HEK293 (cell line): ENCODE measurements around the gene CLCNKB.

Source experiments
- CTCF ChIA-PET: fragments of 350-600 bp; formaldehyde crosslinking; extraction: SDS; loops from one replicate; lab custom pipeline; 2021; ENCODE audit warnings: antibody characterized with exemption; lab: Yijun Ruan, JAX
- POLR2A ChIA-PET: fragments of 300-600 bp; formaldehyde crosslinking; extraction: SDS; loops from one replicate; lab custom pipeline; 2020; ENCODE audit warnings: antibody characterized with exemption, inconsistent platforms; lab: Yijun Ruan, JAX
- H3K27ac ChIP-seq: fragments of 200-500 bp; sonication (Bioruptor generic); 2 replicates; pipeline ENCODE4 v1.5.1; 2014; ENCODE audit warnings: low read depth, low read length, control low read depth, inconsistent platforms; ENCODE audit errors: extremely low read depth
- H3K36me3 ChIP-seq, 2 experiments: fragments of 200-500 bp in 1 of 2; sonication (Bioruptor generic) in 1 of 2; 1 replicate in 1 of 2; 2 replicates in 1 of 2; pipeline ENCODE4 v1.5.1; 2014 to 2017; ENCODE audit warnings: inconsistent platforms in 2 of 2, low read length in 2 of 2; ENCODE audit not compliant: control insufficient read depth in 2 of 2, insufficient read depth in 1 of 2
- H3K4me1 ChIP-seq: fragments of 200-500 bp; sonication (Bioruptor generic); 2 replicates; pipeline ENCODE4 v1.5.1; 2014; ENCODE audit warnings: mild to moderate bottlenecking, low read length, inconsistent platforms; ENCODE audit not compliant: control insufficient read depth, insufficient read depth
- H3K4me3 ChIP-seq: 2 replicates; pipeline ENCODE4 v1.5.1; 2011; ENCODE audit warnings: low read depth, mild to moderate bottlenecking, control low read depth, low read length, moderate library complexity
- H3K9me3 ChIP-seq: fragments of 200-500 bp; sonication (Bioruptor generic); 2 replicates; pipeline ENCODE4 v1.5.1; 2014; ENCODE audit warnings: low read depth, low read length, inconsistent platforms; ENCODE audit not compliant: control insufficient read depth, insufficient read depth
- GLIS2 ChIP-seq: fragments of 450-650 bp; formaldehyde crosslinking; IDR thresholded peaks from 2 replicates; pipeline ENCODE4 v1.5.1; 2016; ENCODE audit warnings: missing biosample characterization, missing genetic modification characterization
- KLF1 ChIP-seq: fragments of 450-650 bp; formaldehyde crosslinking; IDR thresholded peaks from 2 replicates; pipeline ENCODE4 v1.5.1; 2016; ENCODE audit warnings: missing biosample characterization, missing genetic modification characterization
- KLF8 ChIP-seq: fragments of 450-650 bp; formaldehyde crosslinking; IDR thresholded peaks from 2 replicates; pipeline ENCODE4 v1.5.1; 2016; ENCODE audit warnings: missing biosample characterization, missing genetic modification characterization
- MZF1 ChIP-seq: fragments of 450-650 bp; formaldehyde crosslinking; IDR thresholded peaks from 2 replicates; pipeline ENCODE4 v1.5.1; 2017; ENCODE audit warnings: missing biosample characterization, missing genetic modification characterization, borderline replicate concordance
- SETDB1 ChIP-seq: IDR thresholded peaks from one replicate; pipeline ENCODE4 v1.6.1; 2017; ENCODE audit warnings: mild to moderate bottlenecking, low read length, moderate library complexity, mixed read lengths; ENCODE audit not compliant: insufficient read length
- SP3 ChIP-seq: fragments of 450-650 bp; formaldehyde crosslinking; IDR thresholded peaks from 2 replicates; pipeline ENCODE4 v1.5.1; 2016; ENCODE audit warnings: missing biosample characterization, missing genetic modification characterization
- TRIM28 ChIP-seq: IDR thresholded peaks from 2 replicates; pipeline ENCODE4 v1.6.1; 2011; ENCODE audit warnings: low read length, control low read depth, borderline replicate concordance
- WT1 ChIP-seq: fragments of 450-650 bp; formaldehyde crosslinking; IDR thresholded peaks from 2 replicates; pipeline ENCODE4 v1.5.1; 2016; ENCODE audit warnings: missing biosample characterization, missing genetic modification characterization
- ZNF121 ChIP-seq: fragments of 450-650 bp; formaldehyde crosslinking; IDR thresholded peaks from 2 replicates; pipeline ENCODE4 v1.5.1; 2016; ENCODE audit warnings: missing biosample characterization, missing genetic modification characterization
- ZNF23 ChIP-seq: fragments of 450-650 bp; formaldehyde crosslinking; IDR thresholded peaks from 2 replicates; pipeline ENCODE4 v1.5.1; 2016; ENCODE audit warnings: missing biosample characterization, missing genetic modification characterization, borderline replicate concordance
- ZNF266 ChIP-seq: fragments of 450-650 bp; formaldehyde crosslinking; IDR thresholded peaks from 2 replicates; pipeline ENCODE4 v1.5.1; 2016; ENCODE audit warnings: missing biosample characterization, missing genetic modification characterization, low read depth
- ZNF292 ChIP-seq: fragments of 450-650 bp; formaldehyde crosslinking; IDR thresholded peaks from 2 replicates; pipeline ENCODE4 v1.5.1; 2016; ENCODE audit warnings: low read depth, missing biosample characterization, missing genetic modification characterization, borderline replicate concordance
- ZNF623 ChIP-seq: fragments of 450-650 bp; formaldehyde crosslinking; IDR thresholded peaks from 2 replicates; pipeline ENCODE4 v1.5.1; 2016; ENCODE audit warnings: missing biosample characterization, missing genetic modification characterization
- ZNF664 ChIP-seq: fragments of 450-650 bp; formaldehyde crosslinking; IDR thresholded peaks from 2 replicates; pipeline ENCODE4 v1.5.1; 2016; ENCODE audit warnings: missing biosample characterization, missing genetic modification characterization
- ZNF701 ChIP-seq: fragments of 450-650 bp; formaldehyde crosslinking; IDR thresholded peaks from 2 replicates; pipeline ENCODE4 v1.5.1; 2016; ENCODE audit warnings: missing biosample characterization, missing genetic modification characterization
- ZNF776 ChIP-seq: fragments of 450-650 bp; formaldehyde crosslinking; IDR thresholded peaks from 2 replicates; pipeline ENCODE4 v1.5.0; 2017; ENCODE audit warnings: missing biosample characterization, missing genetic modification characterization, borderline replicate concordance
- ZNF791 ChIP-seq: fragments of 450-650 bp; formaldehyde crosslinking; IDR thresholded peaks from 2 replicates; pipeline ENCODE4 v1.5.1; 2016; ENCODE audit warnings: missing biosample characterization, missing genetic modification characterization
- TF ChIP-seq, protein P1 (sequence below): fragments of 450-650 bp; formaldehyde crosslinking; IDR thresholded peaks from 2 replicates; pipeline ENCODE4 v1.5.1; 2016; ENCODE audit warnings: missing biosample characterization, missing genetic modification characterization
- TF ChIP-seq, protein P2 (sequence below): fragments of 450-650 bp; formaldehyde crosslinking; IDR thresholded peaks from 2 replicates; pipeline ENCODE4 v1.5.1; 2016; ENCODE audit warnings: missing biosample characterization, missing genetic modification characterization
- TF ChIP-seq, protein P3 (sequence below): fragments of 450-650 bp; formaldehyde crosslinking; IDR thresholded peaks from 2 replicates; pipeline ENCODE4; 2016; ENCODE audit warnings: missing biosample characterization, missing genetic modification characterization
- TF ChIP-seq, protein P4 (sequence below): sonication (generic); formaldehyde crosslinking; IDR thresholded peaks from 2 replicates; pipeline ENCODE4 v1.8.1; 2022; ENCODE audit warnings: mild to moderate bottlenecking, moderate library complexity, missing genetic modification reagents
- TF ChIP-seq, protein P5 (sequence below): fragments of 450-650 bp; formaldehyde crosslinking; IDR thresholded peaks from 2 replicates; pipeline ENCODE4 v1.5.1; 2016; ENCODE audit warnings: missing biosample characterization, missing genetic modification characterization

The CLCNKB gene

DNA sequence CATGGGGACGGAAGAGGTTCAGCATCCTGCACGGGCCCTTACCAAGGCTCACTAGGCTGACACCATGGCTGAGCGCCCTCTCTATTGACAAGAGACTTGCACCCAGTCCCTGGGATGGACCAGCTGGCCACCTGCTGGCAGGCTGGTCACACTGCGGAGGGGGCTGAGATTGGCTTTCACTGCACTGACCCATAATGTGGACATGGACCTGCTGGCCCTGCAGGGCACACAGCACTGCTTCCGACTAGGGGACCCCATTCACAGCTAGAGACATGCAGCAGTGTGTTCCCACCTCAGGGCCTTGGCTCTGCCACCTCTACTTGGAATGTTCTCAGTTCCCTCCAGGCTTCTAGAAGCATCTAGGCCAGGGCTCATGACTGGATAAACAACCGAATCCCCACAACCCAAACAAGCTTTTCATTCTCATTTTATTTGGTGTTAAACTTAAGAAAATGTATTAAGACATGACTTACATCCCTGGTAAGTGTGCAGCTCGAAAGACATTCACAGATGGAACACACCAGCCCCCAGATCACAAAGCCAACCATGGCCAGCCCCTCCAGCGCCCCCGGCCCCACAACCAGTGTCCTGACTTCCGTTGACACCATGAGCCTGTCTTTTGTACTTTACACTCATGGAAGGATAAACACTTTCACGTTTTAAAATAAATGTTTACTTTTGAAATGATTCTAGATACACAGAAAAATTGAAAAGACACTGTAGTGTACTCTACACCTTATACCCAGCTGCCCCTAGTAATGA, 48.8 kb upstream of the CLCNKB start:
- ChIA-PET POLR2A (no interaction called here), CTCF (interaction anchor here (0.6 to 2.5 kb wide), 15 partner anchors 8 to 206 kb away, joined by 3 to 10 read pairs (median 4); partner anchors contain the start of genes HSPB7 and ZBTB17)
- no peaks in the 10 kb centered on the region for H3K9me3 ChIP-seq
- no peaks in the 10 kb centered on the region for H3K36me3 ChIP-seq
- no peak overlapping the region for H3K27ac ChIP-seq
- H3K4me3 ChIP-seq = no peak overlapping the region
- no peaks in the 10 kb centered on the region for H3K4me1 ChIP-seq
- TF ChIP-seq, protein P1, sequence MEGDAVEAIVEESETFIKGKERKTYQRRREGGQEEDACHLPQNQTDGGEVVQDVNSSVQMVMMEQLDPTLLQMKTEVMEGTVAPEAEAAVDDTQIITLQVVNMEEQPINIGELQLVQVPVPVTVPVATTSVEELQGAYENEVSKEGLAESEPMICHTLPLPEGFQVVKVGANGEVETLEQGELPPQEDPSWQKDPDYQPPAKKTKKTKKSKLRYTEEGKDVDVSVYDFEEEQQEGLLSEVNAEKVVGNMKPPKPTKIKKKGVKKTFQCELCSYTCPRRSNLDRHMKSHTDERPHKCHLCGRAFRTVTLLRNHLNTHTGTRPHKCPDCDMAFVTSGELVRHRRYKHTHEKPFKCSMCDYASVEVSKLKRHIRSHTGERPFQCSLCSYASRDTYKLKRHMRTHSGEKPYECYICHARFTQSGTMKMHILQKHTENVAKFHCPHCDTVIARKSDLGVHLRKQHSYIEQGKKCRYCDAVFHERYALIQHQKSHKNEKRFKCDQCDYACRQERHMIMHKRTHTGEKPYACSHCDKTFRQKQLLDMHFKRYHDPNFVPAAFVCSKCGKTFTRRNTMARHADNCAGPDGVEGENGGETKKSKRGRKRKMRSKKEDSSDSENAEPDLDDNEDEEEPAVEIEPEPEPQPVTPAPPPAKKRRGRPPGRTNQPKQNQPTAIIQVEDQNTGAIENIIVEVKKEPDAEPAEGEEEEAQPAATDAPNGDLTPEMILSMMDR (tag by site-specific recombination) = peak; percentile 70
- TF ChIP-seq ZNF121 (0 out of 2 replicates have a peak, but pooled peaks have one; percentile 16), ZNF791 (no peak)

DNA sequence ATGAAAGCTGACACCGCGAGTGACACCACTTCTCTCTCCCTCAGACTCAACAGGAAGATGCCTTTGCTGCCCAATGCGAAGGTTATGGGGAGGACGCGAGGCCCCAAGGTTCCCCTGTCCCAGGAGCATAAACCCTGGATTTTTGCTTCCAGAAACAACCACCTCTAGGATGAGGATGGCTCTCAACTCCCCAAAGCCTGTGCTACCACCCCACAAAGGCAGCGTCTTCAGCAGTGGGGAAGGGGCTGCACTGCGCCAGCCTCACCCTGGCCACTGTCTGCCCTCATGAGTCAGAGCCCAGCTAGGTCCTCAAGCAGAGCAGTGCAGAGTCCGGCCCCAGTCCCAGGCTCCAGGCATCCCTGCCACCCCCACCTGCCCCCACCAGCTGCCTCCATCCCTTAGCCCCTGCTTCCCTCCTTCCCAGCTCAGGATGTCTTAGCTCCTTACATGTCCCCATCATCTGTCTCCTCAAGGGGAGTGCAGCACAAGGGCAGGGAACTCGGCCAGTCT, 46.5 kb upstream of the CLCNKB start:
- H3K4me3 ChIP-seq = no peak overlapping the region
- no peak overlapping the region for H3K27ac ChIP-seq
- CTCF ChIA-PET = interaction anchor here (0.5 to 1.6 kb wide), 4 partner anchors 9 to 182 kb away, joined by 3 to 4 read pairs (median 3); partner anchors contain the start of gene FAM131C
- H3K4me1 ChIP-seq = no peaks in the 10 kb centered on the region
- TF ChIP-seq SETDB1 (no peak), KLF8 (tag by site-specific recombination) (no peak), WT1 (tag by site-specific recombination) (no peak), ZNF266 (tag by site-specific recombination) (no peak), TRIM28 (no peak), SP3 (tag by site-specific recombination) (no peak), ZNF292 (no peak), ZNF23 (tag by site-specific recombination) (no peak), ZNF701 (tag by site-specific recombination) (no peak)
- TF ChIP-seq, protein P2, sequence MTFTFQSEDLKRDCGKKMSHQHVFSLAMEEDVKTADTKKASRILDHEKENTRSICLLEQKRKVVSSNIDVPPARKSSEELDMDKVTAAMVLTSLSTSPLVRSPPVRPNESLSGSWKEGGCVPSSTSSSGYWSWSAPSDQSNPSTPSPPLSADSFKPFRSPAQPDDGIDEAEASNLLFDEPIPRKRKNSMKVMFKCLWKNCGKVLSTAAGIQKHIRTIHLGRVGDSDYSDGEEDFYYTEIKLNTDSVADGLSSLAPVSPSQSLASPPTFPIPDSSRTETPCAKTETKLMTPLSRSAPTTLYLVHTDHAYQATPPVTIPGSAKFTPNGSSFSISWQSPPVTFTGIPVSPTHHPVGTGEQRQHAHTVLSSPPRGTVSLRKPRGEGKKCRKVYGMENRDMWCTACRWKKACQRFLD (tag by site-specific recombination) = no peak
- TF ChIP-seq, protein P3, sequence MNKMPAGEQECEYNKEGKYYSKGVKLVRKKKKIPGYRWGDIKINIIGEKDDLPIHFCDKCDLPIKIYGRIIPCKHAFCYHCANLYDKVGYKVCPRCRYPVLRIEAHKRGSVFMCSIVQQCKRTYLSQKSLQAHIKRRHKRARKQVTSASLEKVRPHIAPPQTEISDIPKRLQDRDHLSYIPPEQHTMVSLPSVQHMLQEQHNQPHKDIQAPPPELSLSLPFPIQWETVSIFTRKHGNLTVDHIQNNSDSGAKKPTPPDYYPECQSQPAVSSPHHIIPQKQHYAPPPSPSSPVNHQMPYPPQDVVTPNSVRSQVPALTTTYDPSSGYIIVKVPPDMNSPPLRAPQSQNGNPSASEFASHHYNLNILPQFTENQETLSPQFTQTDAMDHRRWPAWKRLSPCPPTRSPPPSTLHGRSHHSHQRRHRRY = no peak
- no peaks in the 10 kb centered on the region for H3K36me3 ChIP-seq
- POLR2A ChIA-PET = interaction anchor here (0.5 kb wide), 1 partner anchor 181 kb away, joined by 4 read pairs; no protein-coding TSS in a partner anchor
- H3K9me3 ChIP-seq = no peaks in the 10 kb centered on the region

DNA sequence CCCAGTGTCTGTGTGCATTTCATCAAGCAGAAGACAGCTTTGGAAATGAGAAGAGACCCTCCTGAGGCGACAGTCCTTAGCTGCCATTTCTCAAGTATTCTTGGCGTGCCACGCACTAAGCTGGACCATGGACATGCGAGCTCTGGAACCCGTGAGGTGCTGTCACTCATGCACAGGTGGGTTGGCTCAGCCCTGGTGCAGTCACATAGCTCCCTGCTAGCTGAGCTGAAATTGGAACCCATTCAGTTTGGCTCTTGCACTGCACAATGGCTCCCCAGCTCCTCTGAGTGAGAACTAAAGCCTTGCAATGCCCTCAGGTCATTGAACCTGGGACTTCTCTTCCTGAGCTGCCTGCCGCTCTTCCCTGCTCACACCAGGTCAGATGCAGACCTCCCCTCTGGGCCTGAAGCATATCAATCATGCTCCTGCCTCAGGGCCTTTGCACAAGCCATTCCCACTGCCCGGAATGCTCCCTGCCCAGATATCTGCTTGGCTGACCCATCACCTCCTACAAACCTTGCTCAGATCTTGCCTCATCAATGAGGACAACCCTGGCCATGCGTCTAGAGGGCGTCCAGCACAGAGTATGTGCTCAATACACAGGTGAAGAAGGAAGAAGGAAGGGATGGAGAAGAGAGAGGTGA, 45.8 kb upstream of the CLCNKB start:
- Histone ChIP-seq H3K9me3 (no peaks in the 10 kb centered on the region), H3K36me3 (no peaks in the 10 kb centered on the region), H3K4me1 (no peaks in the 10 kb centered on the region), H3K27ac (no peak overlapping the region), H3K4me3 (no peak overlapping the region)
- ChIA-PET CTCF (interaction anchor here (0.5 to 1.6 kb wide), 3 partner anchors 10 to 182 kb away, joined by 3 to 4 read pairs (median 3); partner anchors contain the start of gene FAM131C), POLR2A (interaction anchor here (0.5 kb wide), 1 partner anchor 182 kb away, joined by 4 read pairs; no protein-coding TSS in a partner anchor)
- TF ChIP-seq, protein P4, sequence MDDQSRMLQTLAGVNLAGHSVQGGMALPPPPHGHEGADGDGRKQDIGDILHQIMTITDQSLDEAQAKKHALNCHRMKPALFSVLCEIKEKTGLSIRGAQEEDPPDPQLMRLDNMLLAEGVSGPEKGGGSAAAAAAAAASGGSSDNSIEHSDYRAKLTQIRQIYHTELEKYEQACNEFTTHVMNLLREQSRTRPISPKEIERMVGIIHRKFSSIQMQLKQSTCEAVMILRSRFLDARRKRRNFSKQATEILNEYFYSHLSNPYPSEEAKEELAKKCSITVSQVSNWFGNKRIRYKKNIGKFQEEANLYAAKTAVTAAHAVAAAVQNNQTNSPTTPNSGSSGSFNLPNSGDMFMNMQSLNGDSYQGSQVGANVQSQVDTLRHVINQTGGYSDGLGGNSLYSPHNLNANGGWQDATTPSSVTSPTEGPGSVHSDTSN (CRISPR knock-in tag) = no peak
- TF ChIP-seq MZF1 (tag by site-specific recombination) (no peak), ZNF623 (tag by site-specific recombination) (peak; percentile 98), ZNF664 (0 out of 2 replicates have a peak, but pooled peaks have one; percentile 11), KLF1 (tag by site-specific recombination) (no peak), GLIS2 (tag by site-specific recombination) (no peak), ZNF776 (tag by site-specific recombination) (no peak)
- TF ChIP-seq, protein P5, sequence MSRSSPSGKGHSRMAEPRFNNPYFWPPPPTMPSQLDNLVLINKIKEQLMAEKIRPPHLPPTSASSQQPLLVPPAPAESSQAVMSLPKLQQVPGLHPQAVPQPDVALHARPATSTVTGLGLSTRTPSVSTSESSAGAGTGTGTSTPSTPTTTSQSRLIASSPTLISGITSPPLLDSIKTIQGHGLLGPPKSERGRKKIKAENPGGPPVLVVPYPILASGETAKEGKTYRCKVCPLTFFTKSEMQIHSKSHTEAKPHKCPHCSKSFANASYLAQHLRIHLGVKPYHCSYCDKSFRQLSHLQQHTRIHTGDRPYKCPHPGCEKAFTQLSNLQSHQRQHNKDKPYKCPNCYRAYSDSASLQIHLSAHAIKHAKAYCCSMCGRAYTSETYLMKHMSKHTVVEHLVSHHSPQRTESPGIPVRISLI (tag by site-specific recombination) = no peak
